OCI-LY7 (cell line): ENCODE results near the gene AZU1. TPM values are rescaled to one million over a fixed set of nuclear protein-coding genes. Genes with fewer than 3 reads are reported as not detected.
"Not testable (repeated sequence)": the region's sequence is repeated elsewhere in the genome, so short reads cannot be mapped to it uniquely, and the experiment has no call there.

ENCODE experiments used
- BruUV-seq: library from RNA; stranded (reverse); fragments of 400-500 nt; replicated peaks from 2 replicates; lab custom pipeline; 2021; lab: Mats Ljungman, UMichigan
- CTCF ChIA-PET: fragments of 300-600 bp; sonication (Branson Sonifier 250); formaldehyde crosslinking; loops from one replicate; lab custom pipeline; 2022; ENCODE audit warnings: antibody characterized with exemption; ENCODE audit not compliant: unreplicated experiment; lab: Charles Lee
- POLR2A ChIA-PET: fragments of 300-600 bp; sonication (Branson Sonifier 250); formaldehyde crosslinking; loops from one replicate; lab custom pipeline; 2022; ENCODE audit warnings: antibody characterized with exemption; lab: Charles Lee
- DNase-seq: peaks from one replicate; pipeline ENCODE4 v3.0.0-alpha.2; 2015; ENCODE audit warnings: low spot score
- H2AFZ ChIP-seq: fragments of 200-600 bp; sonication (generic), shearing (Covaris generic); 2 replicates; pipeline ENCODE4 v1.6.1; 2014; ENCODE audit warnings: mild to moderate bottlenecking, antibody characterized with exemption, low read length, moderate library complexity
- H3K27ac ChIP-seq: fragments of 200-600 bp; sonication (generic); 2 replicates; pipeline ENCODE4 v1.5.1; 2014; ENCODE audit warnings: mixed run types, low read depth, mild to moderate bottlenecking, moderate library complexity, low read length, inconsistent platforms; ENCODE audit not compliant: poor library complexity, severe bottlenecking
- H3K36me3 ChIP-seq: fragments of 200-600 bp; sonication (generic); 2 replicates; pipeline ENCODE4 v1.6.1; 2014; ENCODE audit warnings: mild to moderate bottlenecking, antibody characterized with exemption, low read length, moderate library complexity, mixed read lengths; ENCODE audit not compliant: insufficient read depth
- H3K4me1 ChIP-seq: fragments of 200-600 bp; sonication (generic); 2 replicates; pipeline ENCODE4 v1.5.1; 2014; ENCODE audit warnings: mild to moderate bottlenecking, low read length; ENCODE audit not compliant: insufficient read depth, poor library complexity, severe bottlenecking
- H3K4me2 ChIP-seq: fragments of 200-600 bp; sonication (generic); 2 replicates; pipeline ENCODE4 v1.6.1; 2014; ENCODE audit warnings: mild to moderate bottlenecking, low read length
- H3K4me3 ChIP-seq: fragments of 200-600 bp; sonication (generic); 2 replicates; pipeline ENCODE4 v1.5.1; 2014; ENCODE audit warnings: mild to moderate bottlenecking, low read depth, low read length; ENCODE audit not compliant: poor library complexity, severe bottlenecking
- H3K79me2 ChIP-seq: fragments of 200-600 bp; sonication (generic); 2 replicates; pipeline ENCODE4 v1.6.1; 2016; ENCODE audit warnings: low read depth, mild to moderate bottlenecking, low read length, moderate library complexity, mixed read lengths; ENCODE audit not compliant: insufficient read depth
- H3K9me2 ChIP-seq: fragments of 200-600 bp; sonication (generic); 2 replicates; pipeline ENCODE4 v1.6.1; 2016; ENCODE audit warnings: mild to moderate bottlenecking, low read length, mixed read lengths; ENCODE audit not compliant: insufficient read depth
- H3K9me3 ChIP-seq: fragments of 200-600 bp; sonication (generic); 2 replicates; pipeline ENCODE4 v1.6.1; 2014; ENCODE audit warnings: mild to moderate bottlenecking, mixed run types, low read length, mixed read lengths
- H4K20me1 ChIP-seq: fragments of 200-600 bp; sonication (generic); 2 replicates; pipeline ENCODE4 v1.6.1; 2014; ENCODE audit warnings: mild to moderate bottlenecking, antibody characterized with exemption, low read length, moderate library complexity, mixed read lengths; ENCODE audit not compliant: insufficient read depth
- CTCF ChIP-seq: fragments of 200-600 bp; sonication (generic); conservative IDR thresholded peaks from 2 replicates; pipeline ENCODE4 v1.5.1; 2014; ENCODE audit warnings: mild to moderate bottlenecking, antibody characterized with exemption, low read length, moderate library complexity, mixed read lengths
- EZH2phosphoT487 ChIP-seq: fragments of 200-600 bp; sonication (generic); IDR thresholded peaks from 2 replicates; pipeline ENCODE4 v1.6.1; 2018; ENCODE audit warnings: low read depth, borderline replicate concordance, mild to moderate bottlenecking, mixed run types, antibody characterized with exemption, low read length, moderate library complexity, mixed read lengths
- intact Hi-C: fragments of 100-400 bp; cut with micrococcal nuclease; formaldehyde crosslinking; loops from one replicate; pipeline ENCODE4 v1.10.0; 2022; ENCODE audit not compliant: unreplicated experiment
- total RNA-seq, 2 experiments: library from RNA; depleted of rRNA in 1 of 2; stranded (reverse); fragments of >200 nt in 1 of 2; shearing (Covaris generic) in 1 of 2; gene quantifications; 2 replicates each; pipeline ENCODE4 v1.2.3, GENCODE V29; 2014 to 2022

AZU1 gene
- total RNA-seq, 2 experiments from 2014 or later = not detected

DNA sequence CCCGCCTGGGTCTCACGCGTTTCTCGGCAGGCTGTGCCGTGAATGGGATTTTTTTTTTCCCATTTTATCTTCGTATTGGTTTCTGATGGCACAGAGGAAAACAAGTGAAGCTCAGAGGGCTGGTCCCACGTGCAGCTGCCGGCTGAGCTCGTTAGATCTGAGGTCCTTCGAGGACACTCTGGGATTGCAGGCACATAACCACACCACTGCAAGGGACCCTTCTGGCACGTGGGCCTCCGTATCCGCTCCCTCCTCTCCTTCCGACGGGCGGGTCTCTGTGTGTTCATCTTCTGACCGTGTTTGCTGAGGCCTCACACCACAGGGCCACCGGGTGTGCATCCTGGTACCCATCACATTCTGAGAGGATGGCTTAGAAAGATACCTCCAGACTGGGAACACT is 48.5 kb downstream of the AZU1 start:
- H3K4me3 ChIP-seq = no peak overlapping the region
- no peak for DNase-seq
- H3K27ac ChIP-seq = no peak overlapping the region
- H2AFZ ChIP-seq = no peak overlapping the region
- no peaks in the 10 kb centered on the region for H3K9me3 ChIP-seq
- H4K20me1 ChIP-seq = no peaks in the 10 kb centered on the region
- no peak for TF ChIP-seq CTCF
- TF ChIP-seq EZH2phosphoT487 = no peak
- H3K9me2 ChIP-seq = no peaks in the 10 kb centered on the region
- no peak overlapping the region for H3K4me2 ChIP-seq
- ChIA-PET CTCF (no interaction called here), POLR2A (no interaction called here)
- no peaks in the 10 kb centered on the region for H3K79me2 ChIP-seq
- H3K4me1 ChIP-seq = peaks cover 9% of the 10 kb centered on the region
- BruUV-seq = no TSS peak
- peaks cover 17% of the 10 kb centered on the region for H3K36me3 ChIP-seq
- intact Hi-C loops = no loop called here

DNA sequence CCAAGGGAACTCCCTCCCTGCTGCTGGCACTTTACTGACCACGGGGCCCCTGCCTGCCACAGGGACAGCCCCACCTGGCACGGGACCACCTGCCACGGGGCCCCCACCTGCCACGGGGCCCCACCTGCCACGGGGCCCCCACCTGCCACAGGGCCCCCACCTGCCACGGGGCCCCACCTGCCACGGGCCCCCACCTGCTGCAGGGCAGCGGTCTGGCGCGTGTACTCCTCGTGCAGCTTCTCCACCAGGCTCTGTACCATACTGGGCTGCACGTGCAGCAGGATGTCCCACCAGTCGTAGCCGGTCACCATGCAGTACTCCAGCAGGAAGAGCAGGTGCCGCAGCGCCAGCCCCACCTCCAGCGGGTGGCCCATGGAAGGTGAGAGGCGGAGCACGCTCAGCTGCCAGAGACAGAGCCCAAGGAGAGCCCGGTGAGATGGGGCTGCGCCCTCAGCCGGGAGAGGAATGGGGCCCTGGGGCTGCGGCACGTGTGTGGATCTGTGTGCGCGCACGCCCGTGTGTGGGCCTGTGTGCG is 49.2 kb downstream of the AZU1 start:
- Histone ChIP-seq H3K27ac (no peak overlapping the region), H2AFZ (no peak overlapping the region), H3K9me2 (no peaks in the 10 kb centered on the region), H3K36me3 (peaks cover 21% of the 10 kb centered on the region), H3K4me1 (peaks cover 9% of the 10 kb centered on the region), H3K79me2 (no peaks in the 10 kb centered on the region), H4K20me1 (no peaks in the 10 kb centered on the region), H3K4me3 (no peak overlapping the region), H3K4me2 (no peak overlapping the region), H3K9me3 (no peaks in the 10 kb centered on the region)
- TF ChIP-seq EZH2phosphoT487 (no peak), CTCF (no peak)
- POLR2A ChIA-PET = no interaction called here
- no peak for DNase-seq
- intact Hi-C loops = no loop called here
- BruUV-seq = no TSS peak
- CTCF ChIA-PET = interaction anchor here (0.6 kb wide), 1 partner anchor 272 kb away, joined by 4 read pairs; no protein-coding TSS in a partner anchor

DNA sequence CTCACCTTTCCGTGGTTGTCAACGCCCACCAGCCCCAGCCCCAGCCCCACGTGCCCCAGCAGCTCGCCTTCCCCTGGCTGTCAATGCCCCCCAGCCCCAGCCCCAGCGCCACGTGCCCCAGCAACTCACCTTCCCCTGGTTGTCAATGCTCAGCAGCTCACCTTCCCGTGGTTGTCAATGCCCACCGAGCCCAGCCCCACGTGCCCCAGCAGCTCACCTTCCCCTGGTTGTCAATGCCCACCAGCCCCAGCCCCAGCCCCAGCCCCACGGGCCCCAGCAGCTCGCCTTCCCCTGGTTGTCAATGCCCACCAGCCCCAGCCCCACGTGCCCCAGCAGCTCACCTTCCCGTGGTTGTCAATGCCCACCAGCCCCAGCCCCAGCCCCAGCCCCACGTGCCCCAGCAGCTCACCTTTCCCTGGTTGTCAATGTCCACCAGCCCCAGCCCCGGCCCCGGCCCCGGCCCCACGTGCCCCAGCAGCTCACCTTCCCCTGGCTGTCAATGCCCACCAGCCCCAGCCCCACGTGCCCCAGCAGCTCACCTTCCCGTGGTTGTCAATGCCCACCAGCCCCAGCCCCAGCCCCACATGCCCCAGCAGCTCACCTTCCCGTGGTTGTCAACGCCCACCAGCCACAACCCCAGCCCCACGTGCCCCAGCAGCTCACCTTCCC is 50.5 kb downstream of the AZU1 start:
- CTCF ChIA-PET = not testable (repeated sequence)
- POLR2A ChIA-PET = interaction anchor here (0.7 kb wide), 1 partner anchor 27 kb away, joined by 6 read pairs; no protein-coding TSS in a partner anchor

GRCh38 chr19:878751-879561 is 51.3 kb downstream of the AZU1 start:
- POLR2A ChIA-PET = interaction anchor here (1.2 kb wide), 1 partner anchor 15 kb away, joined by 3 read pairs; the partner anchor contains the start of gene RNU6-9

More for the DNA sequence above, 50.5 kb downstream of the AZU1 start:
- intact Hi-C loops, H3K79me2 ChIP-seq, H3K9me2 ChIP-seq, BruUV-seq, H3K27ac ChIP-seq, DNase-seq, H3K4me1 ChIP-seq, H3K4me3 ChIP-seq, H3K9me3 ChIP-seq, H3K4me2 ChIP-seq, H4K20me1 ChIP-seq, H2AFZ ChIP-seq: not testable (repeated sequence)
- H3K36me3 ChIP-seq = peaks cover 33% of the 10 kb centered on the region

More at GRCh38 chr19:878751-879561, 51.3 kb downstream of the AZU1 start:
- H3K9me3 ChIP-seq, H3K4me1 ChIP-seq, H3K4me3 ChIP-seq, H3K27ac ChIP-seq, DNase-seq, intact Hi-C loops, H3K4me2 ChIP-seq, BruUV-seq, H2AFZ ChIP-seq, H3K9me2 ChIP-seq, H4K20me1 ChIP-seq, H3K79me2 ChIP-seq: not testable (repeated sequence)
- peaks cover 41% of the 10 kb centered on the region for H3K36me3 ChIP-seq
- CTCF ChIA-PET = interaction anchor here (0.5 to 0.6 kb wide), 2 partner anchors 48 to 249 kb away, joined by 3 to 6 read pairs; no protein-coding TSS in a partner anchor
